Astrocyte (in vitro differentiated cells and primary cell): Measurements from ENCODE around the gene MSANTD3. TPM values are rescaled to one million over a fixed set of nuclear protein-coding genes. Genes with fewer than 3 reads are reported as not detected.

ENCODE experiments used
- DNase-seq: peaks from one replicate; pipeline ENCODE4 v3.0.0-alpha.2; 2010; ENCODE audit warnings: low read depth
- FAIRE-seq: peaks from 2 replicates; lab custom pipeline; 2011; peaks lifted over from hg19 to GRCh38; lab: Jason Lieb, UNC
- H2AFZ ChIP-seq: 2 replicates; pipeline ENCODE4 v1.6.0; 2012; ENCODE audit warnings: low read depth, low read length, inconsistent platforms
- H3K27ac ChIP-seq: 2 replicates; pipeline ENCODE4 v1.5.1; 2011; ENCODE audit warnings: low read depth, low read length, inconsistent platforms
- H3K27me3 ChIP-seq: 2 replicates; pipeline ENCODE4 v1.6.0; 2011; ENCODE audit warnings: low read length, inconsistent platforms; ENCODE audit not compliant: insufficient read depth
- H3K36me3 ChIP-seq: 2 replicates; pipeline ENCODE4 v1.5.1; 2011; ENCODE audit warnings: low read length, inconsistent platforms; ENCODE audit not compliant: insufficient read depth
- H3K4me1 ChIP-seq: 2 replicates; pipeline ENCODE4 v1.5.1; 2011; ENCODE audit warnings: low read length, inconsistent platforms; ENCODE audit not compliant: insufficient read depth
- H3K4me2 ChIP-seq: 2 replicates; pipeline ENCODE4 v1.6.0; 2012; ENCODE audit warnings: low read length, inconsistent platforms
- H3K4me3 ChIP-seq: 2 replicates; pipeline ENCODE4 v1.5.1; 2011; ENCODE audit warnings: low read depth, mild to moderate bottlenecking, low read length, inconsistent platforms; ENCODE audit not compliant: insufficient read depth
- H3K79me2 ChIP-seq: 2 replicates; pipeline ENCODE4 v1.6.0; 2012; ENCODE audit warnings: mild to moderate bottlenecking, low read length, inconsistent platforms; ENCODE audit not compliant: insufficient read depth
- H3K9ac ChIP-seq: 2 replicates; pipeline ENCODE4 v1.6.0; 2012; ENCODE audit warnings: mild to moderate bottlenecking, low read length, inconsistent platforms
- H3K9me3 ChIP-seq: 2 replicates; pipeline ENCODE4 v1.5.1; 2012; ENCODE audit warnings: low read depth, mild to moderate bottlenecking, low read length, inconsistent platforms; ENCODE audit not compliant: insufficient read depth
- H4K20me1 ChIP-seq: 2 replicates; pipeline ENCODE4 v1.6.0; 2012; ENCODE audit warnings: low read length, inconsistent platforms; ENCODE audit not compliant: insufficient read depth
- H3K27ac Mint-ChIP-seq: one replicate; pipeline ENCODE4 v1.8.0; 2021; ENCODE audit warnings: mild to moderate bottlenecking, mixed read lengths; ENCODE audit not compliant: unreplicated experiment
- H3K27me3 Mint-ChIP-seq: one replicate; pipeline ENCODE4 v1.8.0; 2021; ENCODE audit warnings: low read depth, mixed read lengths; ENCODE audit not compliant: unreplicated experiment
- H3K36me3 Mint-ChIP-seq: one replicate; pipeline ENCODE4 v1.8.0; 2021; ENCODE audit warnings: low read depth, mixed read lengths; ENCODE audit not compliant: unreplicated experiment
- H3K4me1 Mint-ChIP-seq: one replicate; pipeline ENCODE4 v1.8.0; 2021; ENCODE audit warnings: low read depth, mixed read lengths; ENCODE audit not compliant: unreplicated experiment
- H3K4me3 Mint-ChIP-seq: one replicate; pipeline ENCODE4 v1.8.0; 2021; ENCODE audit warnings: mild to moderate bottlenecking, moderate library complexity, mixed read lengths; ENCODE audit not compliant: unreplicated experiment
- H3K9me3 Mint-ChIP-seq: one replicate; pipeline ENCODE4 v1.8.0; 2021; ENCODE audit warnings: mild to moderate bottlenecking, mixed read lengths; ENCODE audit not compliant: unreplicated experiment
- CTCF ChIP-seq: IDR thresholded peaks from 2 replicates; pipeline ENCODE4 v1.5.1; 2011; ENCODE audit warnings: low read depth, mild to moderate bottlenecking, inconsistent platforms, low read length, moderate library complexity; ENCODE audit not compliant: insufficient read depth
- EZH2 ChIP-seq: IDR thresholded peaks from 2 replicates; pipeline ENCODE4 v1.6.1; 2012; ENCODE audit warnings: mild to moderate bottlenecking, low read length, inconsistent platforms; ENCODE audit not compliant: insufficient read depth
- total RNA-seq: library from RNA; stranded (reverse); gene quantifications from 2 replicates; pipeline ENCODE4 v1.2.1, GENCODE V29; 2021

Gene MSANTD3
- total RNA-seq, 1 donor from 2014 or later = 76.0 TPM

GRCh38 chr9:100428871-100429654 lies 2.1 kb downstream of the MSANTD3 start:
- peak overlapping the region; percentile 97 for H3K27ac Mint-ChIP-seq

DNA sequence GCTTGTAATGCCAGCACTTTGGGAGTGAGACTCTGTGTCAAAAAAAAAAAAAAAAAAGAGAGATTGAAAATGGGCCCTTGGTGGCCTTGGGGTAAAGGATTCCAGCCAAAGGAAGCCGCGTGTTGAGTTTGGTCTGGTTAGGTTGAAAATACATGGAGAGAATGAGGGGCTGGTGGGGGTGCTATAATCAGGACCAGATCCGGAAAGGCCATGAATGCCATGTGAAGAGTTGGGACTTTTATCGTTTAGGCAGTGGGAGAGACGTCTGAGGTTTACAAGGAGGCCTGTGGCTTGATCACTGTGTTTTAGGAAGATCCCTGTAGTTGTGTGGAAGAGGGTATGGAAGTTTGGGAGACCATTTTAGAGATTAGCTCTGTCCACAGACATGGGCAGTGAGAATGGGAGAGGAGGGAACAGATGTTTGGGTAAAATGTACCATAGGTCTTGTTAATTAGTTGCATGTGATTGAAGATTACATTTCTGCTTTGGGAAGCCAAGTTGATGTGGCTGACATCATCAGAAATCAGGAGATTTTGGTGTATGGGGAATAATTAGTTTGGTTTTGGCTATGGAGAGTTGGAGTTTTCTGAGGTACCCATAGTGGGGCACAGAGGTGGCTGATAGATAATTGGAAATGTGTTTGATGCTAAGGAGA lies 3.5 kb downstream of the MSANTD3 start:
- Histone ChIP-seq H3K9me3 (no peaks in the 10 kb centered on the region), H3K4me3 (peak overlapping the region; percentile 14), H3K4me1 (peaks cover 29% of the 10 kb centered on the region), H3K27ac (peak overlapping the region; percentile 100), H3K9ac (peak overlapping the region; percentile 94), H3K36me3 (peaks cover 3% of the 10 kb centered on the region), H4K20me1 (peaks cover 37% of the 10 kb centered on the region), H3K27me3 (no peaks in the 10 kb centered on the region), H3K79me2 (peaks cover 75% of the 10 kb centered on the region), H3K4me2 (peak overlapping the region; percentile 92), H2AFZ (no peak overlapping the region)
- DNase-seq (no peak), FAIRE-seq (no peak)
- Mint-ChIP-seq H3K4me1 (peaks cover 44% of the 10 kb centered on the region), H3K27me3 (no peaks in the 10 kb centered on the region), H3K36me3 (peaks cover 10% of the 10 kb centered on the region), H3K4me3 (peak overlapping the region; percentile 58), H3K9me3 (no peaks in the 10 kb centered on the region), H3K27ac (peak overlapping the region; percentile 97)
- no peak for TF ChIP-seq CTCF
- TF ChIP-seq EZH2 = no peak

More at GRCh38 chr9:100428871-100429654, 2.1 kb downstream of the MSANTD3 start:
- Histone ChIP-seq H3K4me3 (peak overlapping the region; percentile 76), H3K9me3 (no peaks in the 10 kb centered on the region), H4K20me1 (peaks cover 24% of the 10 kb centered on the region), H3K79me2 (peaks cover 61% of the 10 kb centered on the region), H3K9ac (peak overlapping the region; percentile 94), H3K27ac (peak overlapping the region; percentile 100), H3K36me3 (no peaks in the 10 kb centered on the region), H3K4me2 (peak overlapping the region; percentile 92), H3K4me1 (peaks cover 29% of the 10 kb centered on the region), H2AFZ (no peak overlapping the region), H3K27me3 (no peaks in the 10 kb centered on the region)
- peak overlapping the region; percentile 84 for H3K4me3 Mint-ChIP-seq
- TF ChIP-seq EZH2 (no peak), CTCF (no peak)
- FAIRE-seq (peak; percentile 59), DNase-seq (peak; percentile 99)
- H3K36me3 Mint-ChIP-seq = peaks cover 10% of the 10 kb centered on the region
- H3K27me3 Mint-ChIP-seq = no peaks in the 10 kb centered on the region
- H3K9me3 Mint-ChIP-seq = no peaks in the 10 kb centered on the region
- peaks cover 44% of the 10 kb centered on the region for H3K4me1 Mint-ChIP-seq

DNA sequence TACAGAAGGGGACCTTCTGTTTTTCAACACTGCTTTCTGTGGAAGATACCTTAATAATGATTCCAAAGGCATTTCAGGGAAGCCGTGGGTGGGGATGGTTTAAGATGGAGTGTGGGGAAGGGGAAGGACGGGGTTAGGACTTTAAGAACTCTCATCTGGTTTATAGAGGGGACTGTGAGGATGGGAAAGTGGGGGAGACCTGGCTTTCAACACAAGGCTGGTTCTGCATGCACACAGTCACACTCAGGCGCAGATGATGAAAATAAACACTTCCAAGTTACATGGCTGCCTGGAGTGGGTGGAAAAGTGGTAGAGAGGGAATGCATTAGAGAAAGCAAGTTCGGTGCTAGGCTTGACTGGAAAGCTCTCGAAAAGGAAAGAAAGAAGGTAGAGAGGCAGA lies 4.9 kb downstream of the MSANTD3 start:
- Histone ChIP-seq H3K9ac (no peak overlapping the region), H3K36me3 (peaks cover 3% of the 10 kb centered on the region), H2AFZ (no peak overlapping the region), H3K27ac (no peak overlapping the region), H3K79me2 (peaks cover 90% of the 10 kb centered on the region), H4K20me1 (peaks cover 52% of the 10 kb centered on the region), H3K4me2 (peak overlapping the region; percentile 28), H3K4me1 (peaks cover 22% of the 10 kb centered on the region), H3K27me3 (no peaks in the 10 kb centered on the region), H3K4me3 (no peak overlapping the region), H3K9me3 (no peaks in the 10 kb centered on the region)
- no peak for TF ChIP-seq CTCF
- no peak for TF ChIP-seq EZH2
- no peak overlapping the region for H3K4me3 Mint-ChIP-seq
- H3K4me1 Mint-ChIP-seq = peaks cover 33% of the 10 kb centered on the region
- no peaks in the 10 kb centered on the region for H3K27me3 Mint-ChIP-seq
- no peak for DNase-seq
- FAIRE-seq = no peak
- H3K36me3 Mint-ChIP-seq = peaks cover 10% of the 10 kb centered on the region
- peak overlapping the region; percentile 77 for H3K27ac Mint-ChIP-seq
- H3K9me3 Mint-ChIP-seq = no peaks in the 10 kb centered on the region
